Measurements from ENCODE around the gene DUX4. TPM values are rescaled to one million over a fixed set of nuclear protein-coding genes. Genes with fewer than 3 reads are reported as not detected.
"Not testable (repeated sequence)": the region's sequence is repeated elsewhere in the genome, so short reads cannot be mapped to it uniquely, and the experiment has no call there.

The DUX4 gene
- not detected for polyA plus RNA-seq (2013, experiment 1 of 4)
- not detected for polyA plus RNA-seq (2013, experiment 2 of 4)
- polyA plus RNA-seq (2013, experiment 3 of 4): not detected
- not detected for polyA plus RNA-seq (2013, experiment 4 of 4)

GRCh38 chr4:190173428-190173827, at the start of gene DUX4:
Gene DUX4 (plus strand): TSS chr4:190173774. CDS start chr4:190173774, 0 bp downstream.
- not testable (repeated sequence) for H3K27ac ChIP-seq (ENCODE audit: insufficient read depth, low read depth, low read length, poor library complexity, severe bottlenecking); H3K4me3 ChIP-seq (ENCODE audit: insufficient read depth, low read depth, low read length); H3K9me3 ChIP-seq (ENCODE audit: control insufficient read depth, low read length); H3K4me1 ChIP-seq (ENCODE audit: control insufficient read depth, insufficient read depth, low read length); H3K27me3 ChIP-seq (ENCODE audit: control insufficient read depth, insufficient read depth, low read length, poor library complexity, severe bottlenecking); H3K36me3 ChIP-seq (ENCODE audit: control insufficient read depth, insufficient read depth, low read length)
- 92 to 94% methylated on average over 8 to 9 of the region's 32 CpGs for WGBS, 2 experiments

DNA sequence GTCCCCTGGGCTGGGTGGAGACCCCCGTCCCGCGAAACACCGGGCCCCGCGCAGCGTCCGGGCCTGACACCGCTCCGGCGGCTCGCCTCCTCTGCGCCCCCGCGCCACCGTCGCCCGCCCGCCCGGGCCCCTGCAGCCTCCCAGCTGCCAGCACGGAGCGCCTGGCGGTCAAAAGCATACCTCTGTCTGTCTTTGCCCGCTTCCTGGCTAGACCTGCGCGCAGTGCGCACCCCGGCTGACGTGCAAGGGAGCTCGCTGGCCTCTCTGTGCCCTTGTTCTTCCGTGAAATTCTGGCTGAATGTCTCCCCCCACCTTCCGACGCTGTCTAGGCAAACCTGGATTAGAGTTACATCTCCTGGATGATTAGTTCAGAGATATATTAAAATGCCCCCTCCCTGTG, 1.9 kb downstream of the DUX4 start:
- H3K27ac ChIP-seq (ENCODE audit: insufficient read depth, low read depth, low read length, poor library complexity, severe bottlenecking); H3K27me3 ChIP-seq (ENCODE audit: control insufficient read depth, insufficient read depth, low read length, poor library complexity, severe bottlenecking); H3K36me3 ChIP-seq (ENCODE audit: control insufficient read depth, insufficient read depth, low read length); H3K4me3 ChIP-seq (ENCODE audit: insufficient read depth, low read depth, low read length); H3K4me1 ChIP-seq (ENCODE audit: control insufficient read depth, insufficient read depth, low read length); H3K9me3 ChIP-seq (ENCODE audit: control insufficient read depth, low read length): not testable (repeated sequence)
- WGBS, 2 experiments: 90% methylated on average over 25 to 27 of the region's 33 CpGs

DNA sequence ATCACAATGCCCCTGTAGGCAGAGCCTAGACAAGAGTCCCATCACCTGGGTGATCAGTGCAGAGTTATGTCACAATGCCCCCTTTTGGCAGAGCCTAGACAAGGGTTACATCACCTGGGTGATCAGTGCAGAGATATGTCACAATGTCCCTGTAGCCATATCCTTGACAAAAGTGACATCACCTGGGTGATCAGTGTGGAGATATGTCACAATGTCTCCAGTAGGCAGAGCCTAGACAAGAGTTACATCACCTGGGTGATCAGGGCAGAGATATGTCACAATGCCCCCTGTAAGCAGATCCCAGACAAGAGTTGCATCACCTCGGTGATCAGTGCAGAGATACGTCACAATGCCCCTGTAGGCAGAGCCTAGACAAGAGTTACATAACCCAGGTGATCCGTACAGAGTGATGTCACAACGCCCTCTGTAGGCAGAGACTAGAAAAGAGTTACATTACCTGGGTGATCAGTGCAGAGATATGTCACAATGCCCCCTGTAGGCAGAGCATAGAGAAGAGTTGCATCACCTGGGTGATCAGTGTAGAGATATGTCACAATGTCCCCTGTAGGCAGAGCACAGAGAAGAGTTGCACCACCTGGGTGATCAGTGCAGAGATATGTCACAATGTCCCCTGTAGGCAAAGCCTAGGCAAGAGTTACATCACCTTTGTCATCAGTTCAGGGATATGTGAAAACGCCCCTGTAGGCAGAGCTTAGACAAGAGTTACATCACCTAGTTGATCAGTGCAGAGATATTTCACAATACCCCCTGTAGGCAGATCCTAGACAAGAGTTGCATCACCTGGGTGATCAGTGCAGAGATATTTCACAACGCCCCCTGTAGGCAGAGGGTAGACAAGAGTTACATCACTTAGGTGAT, 4.4 kb downstream of the DUX4 start:
- not testable (repeated sequence) for H3K9me3 ChIP-seq (ENCODE audit: control insufficient read depth, low read length); H3K4me1 ChIP-seq (ENCODE audit: control insufficient read depth, insufficient read depth, low read length); H3K4me3 ChIP-seq (ENCODE audit: insufficient read depth, low read depth, low read length); H3K36me3 ChIP-seq (ENCODE audit: control insufficient read depth, insufficient read depth, low read length); H3K27ac ChIP-seq (ENCODE audit: insufficient read depth, low read depth, low read length, poor library complexity, severe bottlenecking); H3K27me3 ChIP-seq (ENCODE audit: control insufficient read depth, insufficient read depth, low read length, poor library complexity, severe bottlenecking)
- whole genome bisulfite sequencing, 2 experiments: 49 to 56% methylated on average over 5 of the region's 6 CpGs

- WGBS, 2 experiments: 20 to 21% methylated on average over 2 of the region's 4 CpGs
- not testable (repeated sequence) for H3K27me3 ChIP-seq (ENCODE audit: control insufficient read depth, insufficient read depth, low read length, poor library complexity, severe bottlenecking); H3K27ac ChIP-seq (ENCODE audit: insufficient read depth, low read depth, low read length, poor library complexity, severe bottlenecking); H3K4me3 ChIP-seq (ENCODE audit: insufficient read depth, low read depth, low read length); H3K4me1 ChIP-seq (ENCODE audit: control insufficient read depth, insufficient read depth, low read length); H3K36me3 ChIP-seq (ENCODE audit: control insufficient read depth, insufficient read depth, low read length); H3K9me3 ChIP-seq (ENCODE audit: control insufficient read depth, low read length)
Measured at GRCh38 chr4:190178606-190178990, 5.0 kb downstream of the DUX4 start.

- H3K27ac ChIP-seq (ENCODE audit: insufficient read depth, low read depth, low read length, poor library complexity, severe bottlenecking); H3K4me3 ChIP-seq (ENCODE audit: insufficient read depth, low read depth, low read length); H3K4me1 ChIP-seq (ENCODE audit: control insufficient read depth, insufficient read depth, low read length); H3K27me3 ChIP-seq (ENCODE audit: control insufficient read depth, insufficient read depth, low read length, poor library complexity, severe bottlenecking); H3K9me3 ChIP-seq (ENCODE audit: control insufficient read depth, low read length); H3K36me3 ChIP-seq (ENCODE audit: control insufficient read depth, insufficient read depth, low read length): not testable (repeated sequence)
- WGBS, 2 experiments: no CpG with 5 or more reads among the region's 2 CpGs
Measured at GRCh38 chr4:190179030-190179739, 5.6 kb downstream of the DUX4 start.

- H3K27ac ChIP-seq (ENCODE audit: insufficient read depth, low read depth, low read length, poor library complexity, severe bottlenecking); H3K4me3 ChIP-seq (ENCODE audit: insufficient read depth, low read depth, low read length); H3K36me3 ChIP-seq (ENCODE audit: control insufficient read depth, insufficient read depth, low read length); H3K4me1 ChIP-seq (ENCODE audit: control insufficient read depth, insufficient read depth, low read length); H3K9me3 ChIP-seq (ENCODE audit: control insufficient read depth, low read length); H3K27me3 ChIP-seq (ENCODE audit: control insufficient read depth, insufficient read depth, low read length, poor library complexity, severe bottlenecking): not testable (repeated sequence)
- no CpG with 5 or more reads among the region's 2 CpGs for WGBS, 2 experiments
Measured at GRCh38 chr4:190179740-190180094, 6.1 kb downstream of the DUX4 start.

DNA sequence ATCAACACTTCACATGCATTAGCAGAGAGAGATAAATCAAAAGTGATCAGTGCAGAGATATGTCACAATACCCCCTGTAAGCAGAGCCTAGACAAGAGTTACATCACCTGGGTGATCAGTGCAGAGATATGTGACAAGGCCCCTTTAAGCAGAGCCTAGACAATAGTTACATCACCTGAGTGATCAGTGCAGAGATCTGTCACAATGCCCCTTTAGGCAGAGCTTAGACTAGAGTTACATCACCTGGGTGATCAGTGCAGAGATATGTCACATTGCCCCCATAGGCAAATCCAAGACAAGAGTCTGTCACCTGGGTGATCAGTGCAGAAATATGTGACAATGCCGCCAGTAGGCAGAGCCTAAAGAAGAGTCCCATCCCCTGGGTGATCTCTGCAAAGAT, 7.4 kb downstream of the DUX4 start:
- not testable (repeated sequence) for H3K27me3 ChIP-seq (ENCODE audit: control insufficient read depth, insufficient read depth, low read length, poor library complexity, severe bottlenecking); H3K27ac ChIP-seq (ENCODE audit: insufficient read depth, low read depth, low read length, poor library complexity, severe bottlenecking); H3K9me3 ChIP-seq (ENCODE audit: control insufficient read depth, low read length); H3K4me1 ChIP-seq (ENCODE audit: control insufficient read depth, insufficient read depth, low read length); H3K36me3 ChIP-seq (ENCODE audit: control insufficient read depth, insufficient read depth, low read length); H3K4me3 ChIP-seq (ENCODE audit: insufficient read depth, low read depth, low read length)
- no CpG with 5 or more reads among the region's 1 CpG for WGBS, 2 experiments

DNA sequence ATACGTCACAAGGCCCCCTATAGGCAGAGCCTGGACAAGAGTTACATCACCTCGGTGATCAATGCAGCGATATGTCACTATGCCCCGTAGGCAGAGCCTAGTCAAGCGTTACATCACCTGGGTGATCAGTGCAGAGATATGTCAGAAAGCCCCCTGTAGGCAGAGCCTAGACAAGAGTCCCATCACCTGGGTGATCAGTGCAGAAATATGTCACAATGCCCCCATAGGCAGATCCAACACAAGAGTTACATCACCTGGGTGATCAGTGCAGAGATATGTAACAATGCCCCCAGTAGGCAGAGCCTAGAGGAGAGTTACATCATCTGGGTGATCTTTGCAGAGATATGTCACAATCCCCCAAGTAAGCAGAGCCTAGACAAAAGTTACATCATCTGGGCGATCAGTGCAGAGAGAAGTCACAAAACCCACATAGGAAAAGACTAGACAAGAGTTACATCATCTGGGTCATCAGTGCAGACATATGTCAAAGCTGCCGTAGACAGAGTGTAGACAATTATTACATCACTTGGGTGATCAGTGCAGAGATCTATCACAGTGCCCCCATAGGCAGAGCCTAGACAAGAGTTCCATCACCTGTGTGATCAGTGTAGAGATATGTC, 8.0 kb downstream of the DUX4 start:
- WGBS, 2 experiments: 36 to 43% methylated on average over 4 of the region's 7 CpGs
- H3K27ac ChIP-seq (ENCODE audit: insufficient read depth, low read depth, low read length, poor library complexity, severe bottlenecking); H3K36me3 ChIP-seq (ENCODE audit: control insufficient read depth, insufficient read depth, low read length); H3K4me1 ChIP-seq (ENCODE audit: control insufficient read depth, insufficient read depth, low read length); H3K9me3 ChIP-seq (ENCODE audit: control insufficient read depth, low read length); H3K27me3 ChIP-seq (ENCODE audit: control insufficient read depth, insufficient read depth, low read length, poor library complexity, severe bottlenecking); H3K4me3 ChIP-seq (ENCODE audit: insufficient read depth, low read depth, low read length): not testable (repeated sequence)

DNA sequence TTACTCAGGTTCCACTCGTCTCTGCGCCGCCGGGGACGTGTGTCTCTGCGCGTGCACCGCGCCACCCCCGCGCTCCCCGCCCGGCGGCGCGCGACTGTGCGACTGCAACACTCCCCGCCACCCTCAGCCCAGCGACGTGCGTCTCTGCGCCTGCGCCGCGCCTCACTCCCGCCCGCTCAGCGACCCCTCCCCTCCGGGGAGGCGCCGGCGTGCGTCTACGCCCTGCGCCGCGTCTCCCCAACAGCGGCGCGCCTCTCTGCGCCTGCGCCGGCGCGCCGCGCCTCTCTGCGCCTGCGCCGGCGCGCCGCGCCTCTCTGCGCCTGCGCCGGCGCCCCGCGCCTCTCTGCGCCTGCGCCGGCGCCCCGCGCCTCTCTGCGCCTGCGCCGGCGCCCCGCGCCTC, 29.9 kb downstream of the DUX4 start:
- not testable (repeated sequence) for H3K36me3 ChIP-seq (ENCODE audit: control insufficient read depth, insufficient read depth, low read length); H3K9me3 ChIP-seq (ENCODE audit: control insufficient read depth, low read length); H3K4me1 ChIP-seq (ENCODE audit: control insufficient read depth, insufficient read depth, low read length); H3K27ac ChIP-seq (ENCODE audit: insufficient read depth, low read depth, low read length, poor library complexity, severe bottlenecking); H3K4me3 ChIP-seq (ENCODE audit: insufficient read depth, low read depth, low read length); H3K27me3 ChIP-seq (ENCODE audit: control insufficient read depth, insufficient read depth, low read length, poor library complexity, severe bottlenecking)
- 94 to 95% methylated on average over 36 to 42 of the region's 73 CpGs for WGBS, 2 experiments

All from ectodermal cell (in vitro differentiated cells).